Parathyroid adenoma (tissue), 2 donors: ENCODE data around the gene LSP1.
A peak's percentile ranks its signal among the peaks of the same experiment; 100 is the strongest.

ENCODE experiments used
- H2AFZ ChIP-seq: fragments of 300-600 bp; sonication (generic); one replicate; pipeline ENCODE4 v1.7.0; 2017; ENCODE audit warnings: antibody characterized with exemption, mild to moderate bottlenecking
- H3K27ac ChIP-seq: fragments of 300-600 bp; sonication (generic); one replicate; pipeline ENCODE4 v1.7.0; 2017
- H3K27me3 ChIP-seq: fragments of 300-600 bp; sonication (generic); one replicate; pipeline ENCODE4 v1.7.0; 2017; ENCODE audit warnings: low read length; ENCODE audit not compliant: control insufficient read depth, insufficient read depth
- H3K36me3 ChIP-seq: fragments of 300-600 bp; sonication (generic); one replicate; pipeline ENCODE4 v1.7.0; 2017; ENCODE audit warnings: low read length; ENCODE audit not compliant: control insufficient read depth, insufficient read depth
- H3K4me1 ChIP-seq: fragments of 300-600 bp; sonication (generic); one replicate; pipeline ENCODE4 v1.7.0; 2017; ENCODE audit warnings: control low read depth
- H3K4me2 ChIP-seq: fragments of 300-600 bp; sonication (generic); one replicate; pipeline ENCODE4 v1.7.0; 2017; ENCODE audit warnings: low read length
- H3K4me3 ChIP-seq: fragments of 300-600 bp; sonication (generic); one replicate; pipeline ENCODE4 v1.7.0; 2017; ENCODE audit warnings: low read depth, low read length
- H3K79me2 ChIP-seq: fragments of 300-600 bp; sonication (generic); one replicate; pipeline ENCODE4 v1.7.0; 2017; ENCODE audit warnings: control low read depth
- H3K9ac ChIP-seq: fragments of 300-600 bp; sonication (generic); one replicate; pipeline ENCODE4 v1.7.0; 2017; ENCODE audit warnings: mild to moderate bottlenecking
- H3K9me3 ChIP-seq: fragments of 300-600 bp; sonication (generic); one replicate; pipeline ENCODE4 v1.7.0; 2017; ENCODE audit warnings: low read length; ENCODE audit not compliant: control insufficient read depth
- CTCF ChIP-seq: fragments of 300-600 bp; sonication (generic); IDR thresholded peaks from one replicate; pipeline ENCODE4 v1.7.0; 2017; ENCODE audit warnings: antibody characterized with exemption, mild to moderate bottlenecking
- donor health status: primary hyperparathyroidism.

Gene LSP1

GRCh38 chr11:1836011-1836945, 16.6 kb upstream of the LSP1 start:
- H3K4me3 ChIP-seq, result no peak overlapping the region
- H3K27ac ChIP-seq, result no peak overlapping the region
- no peak overlapping the region for H3K4me2 ChIP-seq
- H3K27me3 ChIP-seq, result no peaks in the 10 kb centered on the region
- TF ChIP-seq CTCF, result no peak
- no peaks in the 10 kb centered on the region for H3K79me2 ChIP-seq
- H2AFZ ChIP-seq, result no peak overlapping the region
- H3K9me3 ChIP-seq, result no peaks in the 10 kb centered on the region
- H3K4me1 ChIP-seq, result no peaks in the 10 kb centered on the region
- no peak overlapping the region for H3K9ac ChIP-seq
- no peaks in the 10 kb centered on the region for H3K36me3 ChIP-seq

GRCh38 chr11:1837171-1838076, 15.5 kb upstream of the LSP1 start:
- H3K4me1 ChIP-seq, result no peaks in the 10 kb centered on the region

GRCh38 chr11:1838077-1838425, 14.8 kb upstream of the LSP1 start:
- Histone ChIP-seq H3K4me1 (no peaks in the 10 kb centered on the region), H3K9me3 (no peaks in the 10 kb centered on the region), H2AFZ (no peak overlapping the region), H3K4me2 (no peak overlapping the region), H3K27ac (no peak overlapping the region), H3K27me3 (no peaks in the 10 kb centered on the region), H3K9ac (no peak overlapping the region), H3K79me2 (no peaks in the 10 kb centered on the region), H3K36me3 (no peaks in the 10 kb centered on the region), H3K4me3 (no peak overlapping the region)
- no peak for TF ChIP-seq CTCF

More at GRCh38 chr11:1837171-1838076, 15.5 kb upstream of the LSP1 start:
- H3K36me3 ChIP-seq, result no peaks in the 10 kb centered on the region
- no peak overlapping the region for H3K9ac ChIP-seq
- H3K4me3 ChIP-seq, result no peak overlapping the region
- H3K4me2 ChIP-seq, result no peak overlapping the region
- H3K27ac ChIP-seq, result no peak overlapping the region
- H3K79me2 ChIP-seq, result no peaks in the 10 kb centered on the region
- H3K27me3 ChIP-seq, result no peaks in the 10 kb centered on the region
- H3K9me3 ChIP-seq, result no peaks in the 10 kb centered on the region
- TF ChIP-seq CTCF, result peak; percentile 50
- no peak overlapping the region for H2AFZ ChIP-seq

GRCh38 chr11:1838426-1839144, 14.3 kb upstream of the LSP1 start, which contains the start of gene TNNI2:
TSS of gene TNNI2 (plus strand) at chr11:1838981. CDS start at chr11:1839697, 716 bp downstream.
- TF ChIP-seq CTCF, result no peak

More at GRCh38 chr11:1838426-1839144, 14.3 kb upstream of the LSP1 start, which contains the start of gene TNNI2:
- Histone ChIP-seq H3K4me3 (no peak within 1 kb of the TSS), H3K9me3 (no peaks in the 10 kb centered on the region), H2AFZ (no peak within 1 kb of the TSS), H3K4me1 (no peaks in the 10 kb centered on the region), H3K27me3 (no peaks in the 10 kb centered on the region), H3K79me2 (no peaks in the 10 kb centered on the region), H3K9ac (no peak within 1 kb of the TSS), H3K4me2 (no peak within 1 kb of the TSS), H3K27ac (no peak within 1 kb of the TSS), H3K36me3 (no peaks in the 10 kb centered on the region)
